Erythroblast (primary cell): ENCODE results near the gene TRIM31.

Experiments
- GATA1 ChIP-seq: IDR thresholded peaks from 2 replicates; pipeline ENCODE4 v1.6.1; 2011; ENCODE audit warnings: low read depth, mild to moderate bottlenecking, control low read depth, low read length, moderate library complexity
- POLR2A ChIP-seq: IDR thresholded peaks from 2 replicates; pipeline ENCODE4 v1.6.1; 2011; ENCODE audit warnings: mild to moderate bottlenecking, low read length

DNA sequence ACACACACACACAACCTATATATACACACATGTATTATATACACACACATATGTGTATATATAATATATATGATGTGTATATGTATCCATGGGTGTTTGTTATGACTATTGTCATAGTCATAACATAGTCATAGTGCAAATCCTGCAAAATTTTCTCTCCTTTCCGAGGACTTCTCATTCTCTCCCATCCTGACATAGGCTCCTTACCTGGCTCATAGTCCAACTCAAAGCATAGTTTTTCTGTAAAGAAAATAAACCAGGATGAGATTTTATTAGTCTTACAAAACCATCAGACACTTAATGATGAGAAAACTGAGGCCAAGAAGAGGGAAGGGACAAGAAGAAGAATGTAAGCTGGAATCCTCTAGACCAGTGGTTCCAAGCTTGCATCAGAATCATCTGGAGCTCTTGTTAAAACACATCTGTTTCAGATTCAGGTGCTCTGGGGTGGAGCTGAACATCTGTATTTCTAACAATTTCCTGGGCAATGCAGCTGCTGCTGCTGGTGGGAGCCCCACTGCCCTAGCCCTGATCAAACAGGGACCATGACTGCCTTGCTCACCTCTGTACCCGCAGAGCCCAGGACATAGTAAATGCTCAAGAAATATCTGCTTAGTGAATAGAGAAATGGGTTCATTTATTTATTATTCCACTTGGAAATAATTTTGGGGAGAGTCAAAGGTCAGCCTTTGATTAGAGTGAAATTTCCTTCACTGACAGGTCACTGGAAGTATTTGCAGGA, 42.8 kb upstream of the TRIM31 start:
- peak; percentile 8 for TF ChIP-seq POLR2A
- TF ChIP-seq GATA1, result no peak
